Left ventricle myocardium inferior (tissue), 1 donor: ENCODE results near the gene CDK1. TPM values are rescaled to one million over a fixed set of nuclear protein-coding genes. Genes with fewer than 3 reads are reported as not detected.

Experiments used
- DNase-seq: peaks from one replicate; pipeline ENCODE4 v3.0.0-alpha.2; 2020
- H3K27ac ChIP-seq: fragments of 200-600 bp; replicated peaks from 2 replicates; pipeline ENCODE4 v1.8.0; 2021
- H3K27me3 ChIP-seq: fragments of 200-600 bp; 2 replicates; pipeline ENCODE4 v1.8.0; 2021; ENCODE audit warnings: low read depth
- H3K36me3 ChIP-seq: fragments of 200-600 bp; 2 replicates; pipeline ENCODE4 v1.8.0; 2021
- H3K4me1 ChIP-seq: fragments of 200-600 bp; 2 replicates; pipeline ENCODE4 v1.8.0; 2021
- H3K4me3 ChIP-seq: fragments of 200-600 bp; 2 replicates; pipeline ENCODE4 v1.8.0; 2021; ENCODE audit warnings: mild to moderate bottlenecking, moderate library complexity
- H3K9me3 ChIP-seq: fragments of 200-600 bp; replicated peaks from 2 replicates; pipeline ENCODE4 v1.8.0; 2021
- intact Hi-C: fragments of 100-400 bp; cut with micrococcal nuclease; formaldehyde crosslinking; loops from one replicate; pipeline ENCODE4 v1.11.0; 2022
- total RNA-seq: library from RNA; stranded (reverse); fragmentation: NEBNext Ultra II Directional; extraction: Animal tissue kit (Norgen Biotek cat#: 25700); gene quantifications from one replicate; pipeline ENCODE4 v1.2.1, GENCODE V29; 2021
- TF ChIP-seq, protein P1 (sequence below): fragments of 200-600 bp; IDR thresholded peaks from 2 replicates; pipeline ENCODE4 v1.8.0; 2021; ENCODE audit warnings: antibody characterized with exemption, mild to moderate bottlenecking, borderline replicate concordance
- donor health status: DM: no; HTN: yes; CAD: no; lungs with severe emphysema.

CDK1 gene
- total RNA-seq, 1 donor from 2014 or later, result 1.5 TPM

- DNase-seq, result no peak
- peaks cover 15% of the 10 kb centered on the region for H3K4me1 ChIP-seq
- peak overlapping the region; percentile 64 for H3K4me3 ChIP-seq
- no peaks in the 10 kb centered on the region for H3K9me3 ChIP-seq
- TF ChIP-seq, protein P1, sequence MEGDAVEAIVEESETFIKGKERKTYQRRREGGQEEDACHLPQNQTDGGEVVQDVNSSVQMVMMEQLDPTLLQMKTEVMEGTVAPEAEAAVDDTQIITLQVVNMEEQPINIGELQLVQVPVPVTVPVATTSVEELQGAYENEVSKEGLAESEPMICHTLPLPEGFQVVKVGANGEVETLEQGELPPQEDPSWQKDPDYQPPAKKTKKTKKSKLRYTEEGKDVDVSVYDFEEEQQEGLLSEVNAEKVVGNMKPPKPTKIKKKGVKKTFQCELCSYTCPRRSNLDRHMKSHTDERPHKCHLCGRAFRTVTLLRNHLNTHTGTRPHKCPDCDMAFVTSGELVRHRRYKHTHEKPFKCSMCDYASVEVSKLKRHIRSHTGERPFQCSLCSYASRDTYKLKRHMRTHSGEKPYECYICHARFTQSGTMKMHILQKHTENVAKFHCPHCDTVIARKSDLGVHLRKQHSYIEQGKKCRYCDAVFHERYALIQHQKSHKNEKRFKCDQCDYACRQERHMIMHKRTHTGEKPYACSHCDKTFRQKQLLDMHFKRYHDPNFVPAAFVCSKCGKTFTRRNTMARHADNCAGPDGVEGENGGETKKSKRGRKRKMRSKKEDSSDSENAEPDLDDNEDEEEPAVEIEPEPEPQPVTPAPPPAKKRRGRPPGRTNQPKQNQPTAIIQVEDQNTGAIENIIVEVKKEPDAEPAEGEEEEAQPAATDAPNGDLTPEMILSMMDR, result no peak
- no peaks in the 10 kb centered on the region for H3K36me3 ChIP-seq
- H3K27me3 ChIP-seq, result peaks cover 79% of the 10 kb centered on the region
- intact Hi-C loops, result no loop called here
- H3K27ac ChIP-seq, result no peak overlapping the region
Observed at GRCh38 chr10:60733517-60733822, 44.8 kb upstream of the CDK1 start.

- Histone ChIP-seq H3K4me3 (peak overlapping the region; percentile 64), H3K9me3 (no peaks in the 10 kb centered on the region), H3K36me3 (no peaks in the 10 kb centered on the region), H3K27ac (no peak overlapping the region), H3K4me1 (peaks cover 15% of the 10 kb centered on the region), H3K27me3 (peaks cover 79% of the 10 kb centered on the region)
- intact Hi-C loops, result no loop called here
- no peak for DNase-seq
- TF ChIP-seq, protein P1, result no peak
Observed at GRCh38 chr10:60733826-60734225, 44.5 kb upstream of the CDK1 start.

- no peak for DNase-seq
- Histone ChIP-seq H3K4me1 (peaks cover 15% of the 10 kb centered on the region), H3K27ac (no peak overlapping the region), H3K4me3 (no peak overlapping the region), H3K27me3 (peaks cover 83% of the 10 kb centered on the region), H3K36me3 (no peaks in the 10 kb centered on the region), H3K9me3 (no peaks in the 10 kb centered on the region)
- intact Hi-C loops, result no loop called here
- TF ChIP-seq, protein P1, result no peak
Observed at GRCh38 chr10:60734226-60734625, 44.1 kb upstream of the CDK1 start.

DNA sequence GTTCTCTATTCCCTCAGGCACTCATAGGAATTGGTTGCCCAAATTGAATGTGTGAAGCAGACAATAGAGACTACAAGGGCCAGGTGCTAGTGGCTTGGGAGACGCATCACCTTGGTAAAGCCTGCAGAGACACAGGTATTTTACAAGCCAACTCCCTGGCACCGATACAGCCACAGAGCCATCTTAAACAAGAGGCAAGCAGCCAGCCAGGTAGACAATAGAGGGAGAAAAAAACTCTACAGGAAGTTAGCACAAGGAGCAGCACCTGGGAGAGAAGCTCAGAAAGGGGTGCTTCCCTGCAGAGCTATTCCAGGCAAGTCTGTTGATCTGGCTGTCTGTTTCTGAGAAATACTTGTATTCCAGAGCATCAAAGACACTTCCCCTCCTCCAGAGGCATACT, 43.0 kb upstream of the CDK1 start:
- H3K27me3 ChIP-seq, result peaks cover 85% of the 10 kb centered on the region
- DNase-seq, result no peak
- H3K4me1 ChIP-seq, result peaks cover 15% of the 10 kb centered on the region
- H3K27ac ChIP-seq, result no peak overlapping the region
- no peaks in the 10 kb centered on the region for H3K9me3 ChIP-seq
- intact Hi-C loops, result no loop called here
- H3K36me3 ChIP-seq, result no peaks in the 10 kb centered on the region
- TF ChIP-seq, protein P1, result no peak
- no peak overlapping the region for H3K4me3 ChIP-seq

DNA sequence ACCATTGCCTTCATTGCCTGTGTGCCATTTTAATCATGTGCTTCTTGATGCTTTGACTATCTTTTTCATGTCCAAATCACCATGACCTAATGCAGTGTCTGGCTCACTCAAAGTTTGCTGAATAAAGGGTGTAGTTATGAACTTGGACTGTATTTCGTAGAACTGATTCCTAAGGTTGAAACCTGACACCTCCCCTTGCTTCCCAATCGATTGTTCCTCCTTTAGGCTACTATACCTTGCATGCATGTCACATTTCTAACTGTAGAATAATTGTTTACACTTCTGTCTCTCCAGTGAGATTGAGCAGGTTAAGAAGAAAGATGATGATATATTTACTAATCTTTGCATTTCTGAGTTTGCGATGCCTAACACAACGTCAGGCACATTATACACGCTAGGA, 41.0 kb upstream of the CDK1 start:
- H3K27me3 ChIP-seq, result peaks cover 66% of the 10 kb centered on the region
- no peaks in the 10 kb centered on the region for H3K36me3 ChIP-seq
- intact Hi-C loops, result no loop called here
- no peak for DNase-seq
- peaks cover 15% of the 10 kb centered on the region for H3K4me1 ChIP-seq
- H3K9me3 ChIP-seq, result no peaks in the 10 kb centered on the region
- H3K4me3 ChIP-seq, result no peak overlapping the region
- no peak overlapping the region for H3K27ac ChIP-seq
- TF ChIP-seq, protein P1, result no peak

- Histone ChIP-seq H3K4me1 (no peaks in the 10 kb centered on the region), H3K9me3 (no peaks in the 10 kb centered on the region), H3K27ac (no peak overlapping the region), H3K36me3 (no peaks in the 10 kb centered on the region), H3K4me3 (no peak overlapping the region), H3K27me3 (peaks cover 42% of the 10 kb centered on the region)
- TF ChIP-seq, protein P1, result no peak
- DNase-seq, result no peak
- intact Hi-C loops, result no loop called here
Observed at GRCh38 chr10:60739558-60739957, 38.7 kb upstream of the CDK1 start.
